GM06990 (cell line): ENCODE results near the gene COL23A1.

Source experiments
- DNase-seq: peaks from one replicate; pipeline ENCODE4 v3.0.0-alpha.2; 2011; ENCODE audit not compliant: insufficient read length; ENCODE audit errors: extremely low read depth
- H3K27me3 ChIP-seq: replicated peaks from 2 replicates; pipeline ENCODE4 v1.6.0; 2011; ENCODE audit warnings: low read length; ENCODE audit not compliant: control insufficient read depth, insufficient read depth
- H3K36me3 ChIP-seq: 2 replicates; pipeline ENCODE4 v1.5.1; 2011; ENCODE audit warnings: low read length; ENCODE audit not compliant: control insufficient read depth, insufficient read depth
- H3K4me3 ChIP-seq: replicated peaks from 2 replicates; pipeline ENCODE4 v1.5.1; 2011; ENCODE audit warnings: low read depth, mild to moderate bottlenecking, control low read depth, low read length
- TF ChIP-seq, protein P1 (sequence below): IDR thresholded peaks from 2 replicates; pipeline ENCODE4 v1.5.1; 2011; ENCODE audit warnings: low read length, control low read depth, mild to moderate bottlenecking, inconsistent platforms; ENCODE audit not compliant: insufficient read depth, poor library complexity, severe bottlenecking

The COL23A1 gene

DNA sequence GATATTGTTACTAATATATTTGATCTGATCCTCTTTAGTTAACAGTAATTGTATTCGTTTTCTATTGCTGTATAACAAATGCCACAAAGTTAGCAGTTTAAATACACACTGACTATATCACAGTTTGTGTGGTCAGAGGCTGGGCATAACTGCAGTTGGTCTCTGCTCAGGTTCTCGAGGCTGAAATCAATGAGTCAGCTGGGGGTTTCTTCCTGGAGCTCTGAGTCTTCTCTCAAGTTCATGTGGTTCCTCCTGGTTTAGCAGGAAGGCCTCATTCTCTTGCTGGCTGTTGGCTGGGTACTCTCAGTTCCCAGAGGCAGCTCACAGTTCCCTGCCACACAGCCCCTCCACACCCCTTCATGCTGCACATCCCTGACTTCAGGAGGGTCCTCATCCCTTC is 20.7 kb downstream of the COL23A1 start:
- no peaks in the 10 kb centered on the region for H3K36me3 ChIP-seq
- no peaks in the 10 kb centered on the region for H3K27me3 ChIP-seq
- H3K4me3 ChIP-seq, result no peak overlapping the region
- DNase-seq, result no peak
- TF ChIP-seq, protein P1, sequence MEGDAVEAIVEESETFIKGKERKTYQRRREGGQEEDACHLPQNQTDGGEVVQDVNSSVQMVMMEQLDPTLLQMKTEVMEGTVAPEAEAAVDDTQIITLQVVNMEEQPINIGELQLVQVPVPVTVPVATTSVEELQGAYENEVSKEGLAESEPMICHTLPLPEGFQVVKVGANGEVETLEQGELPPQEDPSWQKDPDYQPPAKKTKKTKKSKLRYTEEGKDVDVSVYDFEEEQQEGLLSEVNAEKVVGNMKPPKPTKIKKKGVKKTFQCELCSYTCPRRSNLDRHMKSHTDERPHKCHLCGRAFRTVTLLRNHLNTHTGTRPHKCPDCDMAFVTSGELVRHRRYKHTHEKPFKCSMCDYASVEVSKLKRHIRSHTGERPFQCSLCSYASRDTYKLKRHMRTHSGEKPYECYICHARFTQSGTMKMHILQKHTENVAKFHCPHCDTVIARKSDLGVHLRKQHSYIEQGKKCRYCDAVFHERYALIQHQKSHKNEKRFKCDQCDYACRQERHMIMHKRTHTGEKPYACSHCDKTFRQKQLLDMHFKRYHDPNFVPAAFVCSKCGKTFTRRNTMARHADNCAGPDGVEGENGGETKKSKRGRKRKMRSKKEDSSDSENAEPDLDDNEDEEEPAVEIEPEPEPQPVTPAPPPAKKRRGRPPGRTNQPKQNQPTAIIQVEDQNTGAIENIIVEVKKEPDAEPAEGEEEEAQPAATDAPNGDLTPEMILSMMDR, result no peak

- Histone ChIP-seq H3K27me3 (no peaks in the 10 kb centered on the region), H3K36me3 (no peaks in the 10 kb centered on the region), H3K4me3 (no peak overlapping the region)
- no peak for DNase-seq
- TF ChIP-seq, protein P1, result no peak
These were observed 25.2 kb downstream of the COL23A1 start for GRCh38 chr5:178564811-178565550.

DNA sequence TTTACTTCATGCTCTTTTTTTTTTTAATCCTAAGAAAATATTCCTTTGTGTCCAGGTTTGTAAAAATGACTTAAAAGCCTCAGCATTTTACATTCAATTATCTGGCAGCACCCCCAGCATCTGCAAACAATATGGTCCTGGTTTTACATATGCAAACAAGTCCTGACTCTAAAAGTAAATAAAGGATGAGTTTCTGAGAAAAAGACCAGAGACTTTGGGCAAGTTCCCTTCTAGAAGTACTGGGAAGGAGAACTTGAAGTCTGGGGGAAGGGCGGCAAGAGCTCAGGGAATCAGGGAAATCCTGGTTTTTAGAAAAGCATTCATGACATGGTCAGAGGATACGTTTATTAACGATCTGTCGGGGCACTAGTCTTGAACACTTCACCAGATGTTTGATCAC is 25.8 kb downstream of the COL23A1 start:
- Histone ChIP-seq H3K4me3 (no peak overlapping the region), H3K27me3 (no peaks in the 10 kb centered on the region), H3K36me3 (no peaks in the 10 kb centered on the region)
- no peak for DNase-seq
- TF ChIP-seq, protein P1, result no peak

DNA sequence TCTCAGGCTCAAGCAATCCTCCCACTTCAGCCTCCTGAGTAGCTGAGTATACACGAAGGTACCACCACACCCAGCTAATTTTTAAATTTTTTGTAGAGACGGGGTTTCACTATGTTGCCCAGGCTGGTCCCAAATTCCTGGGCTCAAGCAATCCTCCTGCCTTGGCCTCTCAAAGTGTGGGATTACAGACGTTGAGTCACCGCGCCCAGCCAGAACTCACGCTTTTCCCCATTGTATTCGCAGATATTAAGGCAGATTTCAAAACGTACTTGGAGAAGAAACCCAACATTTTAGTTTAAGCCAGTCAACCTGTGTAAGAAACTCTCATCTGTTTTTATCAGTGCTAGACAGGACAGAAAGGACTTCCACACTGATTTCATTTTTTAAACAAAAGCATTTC is 26.6 kb downstream of the COL23A1 start:
- no peaks in the 10 kb centered on the region for H3K36me3 ChIP-seq
- no peak overlapping the region for H3K4me3 ChIP-seq
- TF ChIP-seq, protein P1, result no peak
- H3K27me3 ChIP-seq, result no peaks in the 10 kb centered on the region
- DNase-seq, result no peak

- TF ChIP-seq, protein P1, result no peak
- no peak overlapping the region for H3K4me3 ChIP-seq
- H3K27me3 ChIP-seq, result no peaks in the 10 kb centered on the region
- DNase-seq, result no peak
- H3K36me3 ChIP-seq, result no peaks in the 10 kb centered on the region
These were observed 28.4 kb downstream of the COL23A1 start for GRCh38 chr5:178561746-178562264.

GRCh38 chr5:178560911-178561310 is 29.3 kb downstream of the COL23A1 start:
- no peak for DNase-seq
- TF ChIP-seq, protein P1, result no peak
- H3K4me3 ChIP-seq, result no peak overlapping the region
- no peaks in the 10 kb centered on the region for H3K27me3 ChIP-seq
- no peaks in the 10 kb centered on the region for H3K36me3 ChIP-seq
